Activated B cell treated with CpG ODN at 0.5 μM for 24 hours (primary cell): ENCODE data around the gene CPSF4L. TPM values are rescaled to one million over a fixed set of nuclear protein-coding genes. Genes with fewer than 3 reads are reported as not detected.

Experiments used
- ATAC-seq: fragments of 200-7000 bp; cut with Tn5 transposase; one replicate; pipeline ENCODE4 v1.10.0; 2021; ENCODE audit warnings: low read depth, mild to moderate bottlenecking, moderate library complexity
- CTCF ChIA-PET: fragments of 350-600 bp; sonication (Branson Sonifier 250); formaldehyde crosslinking; loops from one replicate; lab custom pipeline; 2021; ENCODE audit warnings: antibody characterized with exemption; lab: Charles Lee
- POLR2A ChIA-PET: fragments of 350-600 bp; sonication (Branson Sonifier 250); formaldehyde crosslinking; loops from one replicate; lab custom pipeline; 2021; ENCODE audit warnings: antibody characterized with exemption; lab: Charles Lee
- DNase-seq: peaks from one replicate; pipeline ENCODE4 v3.0.0; 2022
- H3K27ac Mint-ChIP-seq: one replicate; pipeline ENCODE4 v1.8.0; 2020; ENCODE audit warnings: mixed read lengths
- H3K27me3 Mint-ChIP-seq: one replicate; pipeline ENCODE4 v1.8.0; 2021; ENCODE audit warnings: mixed read lengths
- H3K36me3 Mint-ChIP-seq: one replicate; pipeline ENCODE4 v1.8.0; 2021; ENCODE audit warnings: low read depth, mixed read lengths
- H3K4me1 Mint-ChIP-seq: one replicate; pipeline ENCODE4 v1.8.0; 2021; ENCODE audit warnings: mixed read lengths
- H3K4me3 Mint-ChIP-seq: one replicate; pipeline ENCODE4 v1.8.0; 2020; ENCODE audit warnings: mild to moderate bottlenecking, mixed read lengths
- H3K9me3 Mint-ChIP-seq: one replicate; pipeline ENCODE4 v1.8.0; 2020; ENCODE audit warnings: mixed read lengths
- intact Hi-C: fragments of 100-400 bp; cut with micrococcal nuclease; formaldehyde crosslinking; loops from one replicate; pipeline ENCODE4 v1.15.1; 2024
- total RNA-seq: library from RNA; stranded (reverse); gene quantifications from 2 replicates; pipeline ENCODE4 v1.2.3, GENCODE V29; 2022
- TF ChIP-seq, protein P1 (sequence below): fragments of 200-600 bp; IDR thresholded peaks from one replicate; pipeline ENCODE4 v1.8.0; 2022; ENCODE audit warnings: antibody characterized with exemption, mild to moderate bottlenecking

Gene CPSF4L
- total RNA-seq, 1 donor from 2014 or later: not detected

DNA sequence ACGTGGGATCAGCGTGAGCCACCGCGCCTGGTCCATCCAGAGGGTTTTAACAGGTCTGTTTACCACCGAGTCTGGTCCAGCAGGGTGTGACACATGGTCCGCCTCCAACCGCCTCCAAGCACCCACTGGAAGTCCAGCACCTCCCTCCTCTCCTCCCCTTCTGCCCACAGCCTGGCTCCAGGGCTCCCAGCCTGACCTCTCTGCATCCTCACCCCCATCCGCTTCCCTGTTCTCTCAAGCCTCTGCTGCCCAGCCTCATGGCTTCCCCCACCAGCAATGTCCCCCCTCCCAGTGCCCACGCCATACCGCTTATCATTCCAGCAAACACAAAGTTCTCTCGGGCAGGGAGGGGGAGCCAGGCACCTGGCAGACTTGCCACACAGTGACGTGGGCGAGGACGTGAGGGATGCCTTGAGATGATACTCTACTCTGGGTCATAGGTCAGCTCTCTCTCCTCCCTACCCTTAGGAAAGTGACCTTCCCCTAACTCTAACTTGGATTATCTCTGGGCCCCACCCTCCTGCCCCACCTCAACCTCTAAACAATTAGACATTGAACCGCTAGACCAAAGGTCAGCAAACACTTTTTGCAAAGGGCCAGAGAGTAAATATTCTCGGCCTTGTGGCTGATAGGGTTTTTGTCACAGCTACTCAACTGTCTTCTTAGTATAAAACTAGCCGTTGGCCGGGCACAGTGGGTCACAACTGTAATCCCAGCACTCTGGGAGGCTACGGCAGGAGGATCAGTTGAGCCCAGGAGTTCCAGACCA, 27.0 kb upstream of the CPSF4L start:
- no peak for ATAC-seq
- H3K4me1 Mint-ChIP-seq: peaks cover 13% of the 10 kb centered on the region
- no peak overlapping the region for H3K27ac Mint-ChIP-seq
- H3K36me3 Mint-ChIP-seq: no peaks in the 10 kb centered on the region
- DNase-seq: no peak
- H3K27me3 Mint-ChIP-seq: peaks cover 7% of the 10 kb centered on the region
- POLR2A ChIA-PET: no interaction called here
- CTCF ChIA-PET: no interaction called here
- H3K9me3 Mint-ChIP-seq: no peaks in the 10 kb centered on the region
- intact Hi-C loops: no loop called here
- H3K4me3 Mint-ChIP-seq: no peak overlapping the region
- TF ChIP-seq, protein P1, sequence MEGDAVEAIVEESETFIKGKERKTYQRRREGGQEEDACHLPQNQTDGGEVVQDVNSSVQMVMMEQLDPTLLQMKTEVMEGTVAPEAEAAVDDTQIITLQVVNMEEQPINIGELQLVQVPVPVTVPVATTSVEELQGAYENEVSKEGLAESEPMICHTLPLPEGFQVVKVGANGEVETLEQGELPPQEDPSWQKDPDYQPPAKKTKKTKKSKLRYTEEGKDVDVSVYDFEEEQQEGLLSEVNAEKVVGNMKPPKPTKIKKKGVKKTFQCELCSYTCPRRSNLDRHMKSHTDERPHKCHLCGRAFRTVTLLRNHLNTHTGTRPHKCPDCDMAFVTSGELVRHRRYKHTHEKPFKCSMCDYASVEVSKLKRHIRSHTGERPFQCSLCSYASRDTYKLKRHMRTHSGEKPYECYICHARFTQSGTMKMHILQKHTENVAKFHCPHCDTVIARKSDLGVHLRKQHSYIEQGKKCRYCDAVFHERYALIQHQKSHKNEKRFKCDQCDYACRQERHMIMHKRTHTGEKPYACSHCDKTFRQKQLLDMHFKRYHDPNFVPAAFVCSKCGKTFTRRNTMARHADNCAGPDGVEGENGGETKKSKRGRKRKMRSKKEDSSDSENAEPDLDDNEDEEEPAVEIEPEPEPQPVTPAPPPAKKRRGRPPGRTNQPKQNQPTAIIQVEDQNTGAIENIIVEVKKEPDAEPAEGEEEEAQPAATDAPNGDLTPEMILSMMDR: no peak

DNA sequence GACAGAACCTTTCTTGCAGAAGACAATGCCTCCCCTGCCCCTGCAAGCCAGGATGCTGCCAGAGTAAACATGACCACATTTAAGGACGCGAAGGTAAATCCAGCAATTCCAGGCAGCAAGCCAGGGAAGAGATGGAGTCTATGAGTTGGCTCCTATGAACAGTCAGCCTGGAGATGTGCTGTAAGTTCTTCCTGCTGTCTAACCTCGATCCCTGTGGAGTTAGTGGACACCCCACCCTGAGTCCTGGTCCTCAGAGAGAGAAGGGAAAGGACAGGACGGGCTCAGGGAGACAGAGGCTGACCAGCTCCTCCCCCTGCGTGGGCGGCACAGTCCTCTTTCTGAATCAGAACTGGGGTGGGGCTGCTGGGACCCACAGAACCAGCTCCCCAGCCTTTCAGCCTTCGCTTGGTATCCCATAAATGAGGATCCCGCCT, 25.2 kb upstream of the CPSF4L start:
- Mint-ChIP-seq H3K4me3 (no peak overlapping the region), H3K4me1 (peaks cover 17% of the 10 kb centered on the region), H3K27me3 (peaks cover 13% of the 10 kb centered on the region), H3K9me3 (no peaks in the 10 kb centered on the region), H3K27ac (no peak overlapping the region), H3K36me3 (no peaks in the 10 kb centered on the region)
- CTCF ChIA-PET: no interaction called here
- intact Hi-C loops: no loop called here
- DNase-seq: no peak
- TF ChIP-seq, protein P1: no peak
- ATAC-seq: no peak
- POLR2A ChIA-PET: no interaction called here

DNA sequence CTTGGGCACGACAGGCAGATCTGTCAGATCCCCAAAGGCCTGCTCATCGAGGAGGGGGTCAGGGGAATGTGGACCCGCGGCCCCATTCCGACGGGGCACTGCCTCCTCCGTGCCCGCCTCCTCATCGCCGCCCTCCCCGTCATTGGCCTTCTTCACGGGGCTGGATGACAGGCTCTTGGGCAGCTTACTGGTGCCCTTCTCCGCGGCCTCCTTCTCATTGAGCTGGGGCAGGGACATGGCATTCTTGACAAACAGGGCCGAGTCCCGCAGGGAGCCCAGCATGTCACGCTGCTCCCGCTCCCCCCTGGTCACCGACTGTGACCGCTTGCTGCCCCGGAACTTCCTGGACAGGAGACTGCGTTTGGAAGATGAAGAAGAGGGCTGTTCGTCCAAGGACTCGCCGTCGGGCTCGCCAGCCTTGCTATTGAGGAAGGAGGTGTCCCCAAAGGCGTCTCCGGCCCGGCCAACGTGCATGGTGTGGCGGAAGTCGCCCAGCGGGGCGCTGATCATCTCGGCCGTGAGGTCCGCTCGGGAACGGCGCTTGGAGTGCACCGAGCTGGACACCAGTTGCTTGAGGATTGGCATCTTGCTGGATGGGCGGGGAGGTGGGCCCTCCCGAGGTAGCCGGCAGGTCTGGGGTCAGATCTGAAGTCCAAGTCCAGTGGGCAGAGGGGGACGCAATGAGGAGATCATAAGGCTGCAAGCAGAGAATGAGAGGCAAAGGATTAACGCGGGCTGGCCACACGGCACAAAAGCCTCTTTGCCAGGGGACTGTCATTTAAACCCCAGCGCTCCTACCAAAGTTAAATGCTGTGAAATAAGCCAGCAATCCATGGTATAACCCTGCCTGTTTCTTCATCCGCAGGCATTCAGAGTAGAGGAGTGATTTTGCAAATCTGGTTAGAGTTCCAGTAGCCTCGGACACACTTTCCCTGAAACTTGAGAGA, 24.5 kb upstream of the CPSF4L start:
- ATAC-seq (no peak), DNase-seq (no peak)
- Mint-ChIP-seq H3K9me3 (no peaks in the 10 kb centered on the region), H3K27ac (no peak overlapping the region), H3K27me3 (peaks cover 13% of the 10 kb centered on the region), H3K4me1 (peaks cover 15% of the 10 kb centered on the region), H3K4me3 (no peak overlapping the region), H3K36me3 (no peaks in the 10 kb centered on the region)
- TF ChIP-seq, protein P1: no peak
- intact Hi-C loops: no loop called here
- POLR2A ChIA-PET: no interaction called here
- CTCF ChIA-PET: no interaction called here

DNA sequence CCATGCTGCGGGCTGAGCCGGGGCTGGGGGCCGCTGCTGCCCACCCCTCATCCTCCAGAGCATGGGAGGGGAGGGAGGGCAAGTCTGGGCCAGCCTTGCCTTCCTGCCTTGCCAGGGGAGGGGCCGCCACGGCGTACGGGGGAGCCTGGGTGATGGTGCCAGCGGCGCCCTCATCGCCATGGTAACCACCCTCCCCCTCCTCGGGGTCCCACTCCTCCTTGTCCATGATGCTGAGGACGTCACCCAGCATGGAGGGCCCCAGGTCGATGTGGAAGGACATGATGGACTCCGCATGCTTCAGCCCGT, 23.9 kb upstream of the CPSF4L start:
- ChIA-PET POLR2A (no interaction called here), CTCF (no interaction called here)
- Mint-ChIP-seq H3K36me3 (no peaks in the 10 kb centered on the region), H3K9me3 (no peaks in the 10 kb centered on the region), H3K27me3 (peaks cover 13% of the 10 kb centered on the region), H3K27ac (no peak overlapping the region), H3K4me3 (no peak overlapping the region), H3K4me1 (peaks cover 10% of the 10 kb centered on the region)
- ATAC-seq (no peak), DNase-seq (no peak)
- intact Hi-C loops: no loop called here
- TF ChIP-seq, protein P1: no peak
